Measurements from ENCODE around the gene SNCAIP. TPM values are rescaled to one million over a fixed set of nuclear protein-coding genes. Genes with fewer than 3 reads are reported as not detected.

The SNCAIP gene
- total and polyA plus RNA-seq, 9 of the 15 experiments (the other 6 are each of a cell fraction or from before 2014, with no cell fraction given), result 0.04 TPM; not detected in 8

DNA sequence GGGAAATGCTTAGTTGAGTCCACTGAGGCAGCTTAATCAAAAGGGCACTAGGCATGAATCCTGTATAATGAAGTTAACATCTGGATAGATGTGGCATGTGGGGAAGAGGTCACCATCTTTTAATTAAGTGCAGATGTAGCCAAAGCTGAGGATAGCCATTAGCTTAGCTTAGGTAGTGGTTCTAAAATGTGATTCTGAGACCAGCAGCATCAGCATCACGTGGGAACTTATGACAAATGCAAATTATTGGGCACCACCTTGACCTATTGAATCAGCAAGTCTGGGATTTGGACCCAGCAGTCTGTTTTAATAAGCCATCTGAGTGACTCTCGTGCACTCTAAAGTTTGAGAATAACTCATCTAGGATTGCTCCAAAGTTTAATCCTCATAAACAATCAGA, 63.8 kb downstream of the SNCAIP start:
- TF ChIP-seq SMARCA5 (IDR thresholded peaks at IDR 0.05) (no peak), TRIM28 (IDR thresholded peaks at IDR 0.05) (no peak), ZBED1 (IDR thresholded peaks at IDR 0.05) (no peak), TEAD2 (tag; IDR thresholded peaks at IDR 0.05) (no peak), MEF2A (IDR thresholded peaks at IDR 0.05; ENCODE audit: control insufficient read depth, low read depth, low read length) (no peak), ZNF197 (CRISPR knock-in tag; IDR thresholded peaks at IDR 0.05; ENCODE audit: low read depth) (no peak)
- TF ChIP-seq, protein P1, sequence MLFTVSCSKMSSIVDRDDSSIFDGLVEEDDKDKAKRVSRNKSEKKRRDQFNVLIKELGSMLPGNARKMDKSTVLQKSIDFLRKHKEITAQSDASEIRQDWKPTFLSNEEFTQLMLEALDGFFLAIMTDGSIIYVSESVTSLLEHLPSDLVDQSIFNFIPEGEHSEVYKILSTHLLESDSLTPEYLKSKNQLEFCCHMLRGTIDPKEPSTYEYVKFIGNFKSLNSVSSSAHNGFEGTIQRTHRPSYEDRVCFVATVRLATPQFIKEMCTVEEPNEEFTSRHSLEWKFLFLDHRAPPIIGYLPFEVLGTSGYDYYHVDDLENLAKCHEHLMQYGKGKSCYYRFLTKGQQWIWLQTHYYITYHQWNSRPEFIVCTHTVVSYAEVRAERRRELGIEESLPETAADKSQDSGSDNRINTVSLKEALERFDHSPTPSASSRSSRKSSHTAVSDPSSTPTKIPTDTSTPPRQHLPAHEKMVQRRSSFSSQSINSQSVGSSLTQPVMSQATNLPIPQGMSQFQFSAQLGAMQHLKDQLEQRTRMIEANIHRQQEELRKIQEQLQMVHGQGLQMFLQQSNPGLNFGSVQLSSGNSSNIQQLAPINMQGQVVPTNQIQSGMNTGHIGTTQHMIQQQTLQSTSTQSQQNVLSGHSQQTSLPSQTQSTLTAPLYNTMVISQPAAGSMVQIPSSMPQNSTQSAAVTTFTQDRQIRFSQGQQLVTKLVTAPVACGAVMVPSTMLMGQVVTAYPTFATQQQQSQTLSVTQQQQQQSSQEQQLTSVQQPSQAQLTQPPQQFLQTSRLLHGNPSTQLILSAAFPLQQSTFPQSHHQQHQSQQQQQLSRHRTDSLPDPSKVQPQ (CRISPR knock-in tag; IDR thresholded peaks at IDR 0.05; ENCODE audit: borderline replicate concordance), result no peak
- Histone ChIP-seq H3K27me3 (ENCODE audit: control insufficient read depth in 2 of 2, insufficient read depth in 2 of 2, low read length in 2 of 2) (no peaks in the 10 kb centered on the region), H2AFZ (ENCODE audit: low read depth, low read length) (no peak overlapping the region), H3K4me2 (ENCODE audit: insufficient read depth, low read length) (no peak overlapping the region), H3K4me3 (no peak overlapping the region), H3K9me3 (replicated peaks; ENCODE audit: control insufficient read depth, insufficient read depth, low read depth, low read length) (no peaks in the 10 kb centered on the region), H3K9ac (ENCODE audit: insufficient read depth in 1 of 2, low read depth in 2 of 2, low read length in 2 of 2) (no peak overlapping the region), H3K4me1 (replicated peaks in 1 of 2; ENCODE audit: control insufficient read depth in 2 of 2, insufficient read depth in 2 of 2, low read length in 2 of 2) (no peaks in the 10 kb centered on the region), H3K9me1 (ENCODE audit: control insufficient read depth, insufficient read depth, low read length) (no peaks in the 10 kb centered on the region), H3K27ac (ENCODE audit: extremely low read depth, low read depth, low read length) (no peak overlapping the region), H4K20me1 (replicated peaks; ENCODE audit: control insufficient read depth, insufficient read depth, low read length) (no peaks in the 10 kb centered on the region), H3K36me3 (ENCODE audit: control insufficient read depth, insufficient read depth, low read length) (no peaks in the 10 kb centered on the region), H3K79me2 (ENCODE audit: control insufficient read depth, insufficient read depth, low read length) (no peaks in the 10 kb centered on the region)
- FAIRE-seq (no peak), ATAC-seq (no peak), DNase-seq (ENCODE audit: extremely low read depth in 1 of 4, low spot score in 3 of 4) (no peak)
- 0% methylated on average over 2 of the region's 2 CpGs for WGBS (ENCODE audit: insufficient coverage, low coverage, missing lambda C conversion rate)
- in situ Hi-C loops (cut with MboI), result no loop called here
- intact Hi-C loops (cut with micrococcal nuclease), result no loop called here
- ChIA-PET CTCF (ENCODE audit: low intra/inter-chr PET ratio) (no interaction called here), POLR2A (no interaction called here)
- BruUV-seq (replicated peaks), result no TSS peak
